ENCODE data around the gene LTA. TPM values are rescaled to one million over a fixed set of nuclear protein-coding genes. Genes with fewer than 3 reads are reported as not detected.

The LTA gene
- total RNA-seq, 2 experiments from 2014 or later = 0.98 to 4.1 TPM

- Histone ChIP-seq H3K36me3 (ENCODE audit: insufficient read depth, low read length) (no peaks in the 10 kb centered on the region), H3K4me3 (ENCODE audit: low read depth, low read length, poor library complexity, severe bottlenecking) (no peak overlapping the region), H4K20me1 (ENCODE audit: insufficient read depth, low read length) (no peaks in the 10 kb centered on the region), H3K27ac (ENCODE audit: low read depth, low read length, poor library complexity, severe bottlenecking) (no peak overlapping the region), H3K9me3 (ENCODE audit: low read length) (no peaks in the 10 kb centered on the region), H3K4me1 (ENCODE audit: insufficient read depth, low read length, poor library complexity, severe bottlenecking) (peaks cover 9% of the 10 kb centered on the region), H3K4me2 (ENCODE audit: low read length) (no peak overlapping the region), H3K79me2 (ENCODE audit: insufficient read depth, low read depth, low read length) (no peaks in the 10 kb centered on the region), H2AFZ (ENCODE audit: low read length) (no peak overlapping the region), H3K9me2 (ENCODE audit: insufficient read depth, low read length) (no peaks in the 10 kb centered on the region)
- ChIA-PET POLR2A (no interaction called here), CTCF (ENCODE audit: unreplicated experiment) (interaction anchor here (0.6 kb wide), 1 partner anchor 79 kb away, joined by 5 read pairs; no protein-coding TSS in a partner anchor)
- intact Hi-C loops (cut with micrococcal nuclease; ENCODE audit: unreplicated experiment) = no loop called here
- DNase-seq (ENCODE audit: low spot score) = no peak
- no TSS peak for BruUV-seq (replicated peaks)
- no peak for TF ChIP-seq CTCF (conservative IDR thresholded peaks at IDR 0.05; ENCODE audit: low read length)
- TF ChIP-seq EZH2phosphoT487 (IDR thresholded peaks at IDR 0.05; ENCODE audit: borderline replicate concordance, low read depth, low read length) = no peak
Measured at GRCh38 chr6:31609519-31610406, 37.7 kb downstream of the LTA start.

- intact Hi-C loops (cut with micrococcal nuclease; ENCODE audit: unreplicated experiment) = no loop called here
- TF ChIP-seq EZH2phosphoT487 (IDR thresholded peaks at IDR 0.05; ENCODE audit: borderline replicate concordance, low read depth, low read length) = no peak
- TF ChIP-seq CTCF (conservative IDR thresholded peaks at IDR 0.05; ENCODE audit: low read length) = no peak
- Histone ChIP-seq H3K4me3 (ENCODE audit: low read depth, low read length, poor library complexity, severe bottlenecking) (no peak overlapping the region), H3K9me2 (ENCODE audit: insufficient read depth, low read length) (no peaks in the 10 kb centered on the region), H3K27ac (ENCODE audit: low read depth, low read length, poor library complexity, severe bottlenecking) (no peak overlapping the region), H3K9me3 (ENCODE audit: low read length) (no peaks in the 10 kb centered on the region), H3K4me2 (ENCODE audit: low read length) (no peak overlapping the region), H2AFZ (ENCODE audit: low read length) (no peak overlapping the region), H3K36me3 (ENCODE audit: insufficient read depth, low read length) (no peaks in the 10 kb centered on the region), H3K4me1 (ENCODE audit: insufficient read depth, low read length, poor library complexity, severe bottlenecking) (peaks cover 21% of the 10 kb centered on the region), H4K20me1 (ENCODE audit: insufficient read depth, low read length) (no peaks in the 10 kb centered on the region), H3K79me2 (ENCODE audit: insufficient read depth, low read depth, low read length) (no peaks in the 10 kb centered on the region)
- DNase-seq (ENCODE audit: low spot score) = no peak
- no TSS peak for BruUV-seq (replicated peaks)
- CTCF ChIA-PET (ENCODE audit: unreplicated experiment) = no interaction called here
- POLR2A ChIA-PET = no interaction called here
Measured at GRCh38 chr6:31610968-31611367, 38.9 kb downstream of the LTA start.

GRCh38 chr6:31614075-31614619 lies 42.1 kb downstream of the LTA start:
- H2AFZ ChIP-seq (ENCODE audit: low read length) = peak overlapping the region; percentile 22; the same call in 1 of the 2 replicates

More at GRCh38 chr6:31614075-31614619, 42.1 kb downstream of the LTA start:
- TF ChIP-seq EZH2phosphoT487 (IDR thresholded peaks at IDR 0.05; ENCODE audit: borderline replicate concordance, low read depth, low read length) (no peak), CTCF (conservative IDR thresholded peaks at IDR 0.05; ENCODE audit: low read length) (no peak)
- no peak for DNase-seq (ENCODE audit: low spot score)
- no peaks in the 10 kb centered on the region for H3K9me2 ChIP-seq (ENCODE audit: insufficient read depth, low read length)
- BruUV-seq (replicated peaks) = no TSS peak
- POLR2A ChIA-PET = interaction anchor here (0.7 kb wide), 1 partner anchor 113 kb away, joined by 3 read pairs; no protein-coding TSS in a partner anchor
- no peak overlapping the region for H3K4me3 ChIP-seq (ENCODE audit: low read depth, low read length, poor library complexity, severe bottlenecking)
- intact Hi-C loops (cut with micrococcal nuclease; ENCODE audit: unreplicated experiment) = no loop called here
- H3K27ac ChIP-seq (ENCODE audit: low read depth, low read length, poor library complexity, severe bottlenecking) = peak overlapping the region; percentile 58
- no peaks in the 10 kb centered on the region for H4K20me1 ChIP-seq (ENCODE audit: insufficient read depth, low read length)
- H3K9me3 ChIP-seq (ENCODE audit: low read length) = no peaks in the 10 kb centered on the region
- H3K4me1 ChIP-seq (ENCODE audit: insufficient read depth, low read length, poor library complexity, severe bottlenecking) = peaks cover 33% of the 10 kb centered on the region
- peak overlapping the region; percentile 76 for H3K4me2 ChIP-seq (ENCODE audit: low read length)
- H3K36me3 ChIP-seq (ENCODE audit: insufficient read depth, low read length) = no peaks in the 10 kb centered on the region
- H3K79me2 ChIP-seq (ENCODE audit: insufficient read depth, low read depth, low read length) = no peaks in the 10 kb centered on the region
- CTCF ChIA-PET (ENCODE audit: unreplicated experiment) = no interaction called here
